ENCODE measurements around the gene ASB18. TPM values are rescaled to one million over a fixed set of nuclear protein-coding genes. Genes with fewer than 3 reads are reported as not detected.

ASB18 gene
- total and polyA plus RNA-seq, 2 donors (not counting 3 experiments of a cell fraction or from before 2014, with no cell fraction given) = not detected

GRCh38 chr2:236215196-236215595 lies 49.0 kb downstream of the ASB18 start:
- Histone ChIP-seq H4K20me1 (replicated peaks; ENCODE audit: control insufficient read depth, extremely low read depth, insufficient read depth, low read length) (no peaks in the 10 kb centered on the region), H3K36me3 (ENCODE audit: control insufficient read depth in 2 of 2, extremely low read depth in 1 of 2, insufficient read depth in 2 of 2, low read length in 2 of 2) (no peaks in the 10 kb centered on the region), H3K27me3 (ENCODE audit: control insufficient read depth in 2 of 2, insufficient read depth in 2 of 2, low read length in 2 of 2) (no peaks in the 10 kb centered on the region), H3K9ac (replicated peaks; ENCODE audit: extremely low read depth, insufficient read depth, low read length) (no peak overlapping the region), H3K27ac (ENCODE audit: insufficient read depth, low read depth, low read length) (no peak overlapping the region), H3K4me2 (ENCODE audit: insufficient read depth, low read length) (no peak overlapping the region), H2AFZ (ENCODE audit: low read depth, low read length) (no peak overlapping the region), H3K9me3 (replicated peaks; ENCODE audit: control insufficient read depth, insufficient read depth, low read length) (no peaks in the 10 kb centered on the region), H3K9me1 (replicated peaks; ENCODE audit: control insufficient read depth, extremely low read depth, insufficient read depth, low read length) (no peaks in the 10 kb centered on the region), H3K79me2 (ENCODE audit: control insufficient read depth, insufficient read depth, low read length) (no peaks in the 10 kb centered on the region), H3K4me1 (ENCODE audit: control insufficient read depth, extremely low read depth, insufficient read depth, low read length) (no peaks in the 10 kb centered on the region), H3K4me3 (replicated peaks in 1 of 3; ENCODE audit: insufficient read depth in 1 of 3, low read depth in 1 of 3, low read length in 3 of 3) (no peak overlapping the region)
- dilution Hi-C loops (cut with MboI; ENCODE audit: extremely low pct_ligation_motif_present, low sequenced_read_pairs) (no loop called here), intact Hi-C loops (cut with micrococcal nuclease) (no loop called here)
- TF ChIP-seq POLR2A (IDR thresholded peaks at IDR 0.05; ENCODE audit: low read depth, low read length) (no peak), EZH2 (IDR thresholded peaks at IDR 0.05; ENCODE audit: borderline replicate concordance, low read depth, low read length, severe bottlenecking) (no peak), MYC (IDR thresholded peaks at IDR 0.05; ENCODE audit: low read depth, low read length) (no peak), FOS (IDR thresholded peaks at IDR 0.05; ENCODE audit: borderline replicate concordance, insufficient read depth, low read length) (no peak), CTCF (IDR thresholded peaks at IDR 0.05; ENCODE audit: extremely low read depth in 1 of 2, insufficient read depth in 1 of 2, low read depth in 1 of 2, low read length in 2 of 2) (no peak), POLR2AphosphoS5 (IDR thresholded peaks at IDR 0.05; ENCODE audit: insufficient read depth, low read depth, low read length) (no peak), GATA2 (IDR thresholded peaks at IDR 0.05; ENCODE audit: insufficient read depth, insufficient read length, low read depth, low read length) (no peak), MAX (IDR thresholded peaks at IDR 0.05; ENCODE audit: insufficient read depth, insufficient read length) (no peak), JUN (IDR thresholded peaks at IDR 0.05; ENCODE audit: borderline replicate concordance, insufficient read depth, insufficient read length, low read depth) (no peak)
- DNase-seq (ENCODE audit: low read depth, low spot score) (no peak), FAIRE-seq (no peak)
- ChIA-PET POLR2A (no interaction called here), CTCF (no interaction called here)
- BruUV-seq (replicated peaks) = no TSS peak

Data from endothelial cell of umbilical vein (primary cell).